Gastroesophageal sphincter (tissue), 3 donors: ENCODE data around the gene RTN1.

Experiments used
- CTCF ChIP-seq, 4 experiments: fragments of 200-600 bp in 2 of 4; fragments of 450-650 bp in 2 of 4; sonication (generic) in 1 of 4; IDR thresholded peaks; one replicate each; pipeline ENCODE4 v1.5.1; 2017 to 2019; ENCODE audit warnings: antibody characterized with exemption in 4 of 4, mild to moderate bottlenecking in 2 of 4, moderate library complexity in 2 of 4
- EP300 ChIP-seq: sonication (generic); formaldehyde crosslinking; IDR thresholded peaks from one replicate; pipeline ENCODE4 v1.6.1; 2017; ENCODE audit warnings: antibody characterized with exemption, mild to moderate bottlenecking

- no peak for TF ChIP-seq CTCF (IDR thresholded peaks at IDR 0.05)
- no peak for TF ChIP-seq EP300
Measured at GRCh38 chr14:59768855-59769375, 101.7 kb downstream of the RTN1 start.
